Upper lobe of left lung (tissue), 6 donors: ENCODE results near the gene C3AR1. TPM values are rescaled to one million over a fixed set of nuclear protein-coding genes. Genes with fewer than 3 reads are reported as not detected.

Source experiments
- ATAC-seq, 2 donors: fragments of 200-7000 bp; cut with Tn5 transposase; one replicate each; pipeline ENCODE4 v1.9.1; 2022; ENCODE audit warnings: mild to moderate bottlenecking in 2 of 2, moderate library complexity in 2 of 2; ENCODE audit not compliant: low FRiP score in 2 of 2
- DNase-seq, 2 donors: peaks; one replicate each; pipeline ENCODE4 v3.0.0-alpha.2; 2019 to 2020
- H3K27ac ChIP-seq, 4 donors: fragments of 200-600 bp; sonication (generic); one replicate each; pipeline ENCODE4 v1.5.1; 2016 to 2019
- H3K27me3 ChIP-seq, 4 donors: fragments of 200-600 bp; sonication (generic); one replicate each; pipeline ENCODE4 v1.5.1; 2017 to 2019
- H3K36me3 ChIP-seq, 4 donors: fragments of 200-600 bp; sonication (generic); one replicate each; pipeline ENCODE4 v1.5.1; 2016 to 2019
- H3K4me1 ChIP-seq, 4 donors: fragments of 200-600 bp; sonication (generic); one replicate each; pipeline ENCODE4 v1.5.1; 2018 to 2019
- H3K4me3 ChIP-seq, 4 donors: fragments of 200-600 bp; sonication (generic); one replicate each; pipeline ENCODE4 v1.5.1; 2017 to 2019; ENCODE audit warnings: mild to moderate bottlenecking in 2 of 4, moderate library complexity in 1 of 4
- H3K9me3 ChIP-seq, 4 donors: fragments of 200-600 bp; sonication (generic); one replicate each; pipeline ENCODE4 v1.5.1; 2018 to 2019
- CTCF ChIP-seq, 6 experiments: fragments of 450-650 bp in 4 of 6; fragments of 200-600 bp in 2 of 6; sonication (generic) in 2 of 6; IDR thresholded peaks; one replicate each; pipeline ENCODE4 v1.5.1; 2016 to 2019; ENCODE audit warnings: antibody characterized with exemption in 6 of 6
- EP300 ChIP-seq, 4 donors: sonication (generic); formaldehyde crosslinking; IDR thresholded peaks; one replicate each; pipeline ENCODE4 v1.5.1; 2017; ENCODE audit warnings: antibody characterized with exemption in 4 of 4, control low read depth in 2 of 4
- POLR2A ChIP-seq, 4 donors: fragments of 450-650 bp; IDR thresholded peaks; one replicate each; pipeline ENCODE4 v1.5.1; 2016 to 2017; ENCODE audit warnings: antibody characterized with exemption in 4 of 4, mild to moderate bottlenecking in 2 of 4
- POLR2AphosphoS5 ChIP-seq, 2 donors: sonication (generic); formaldehyde crosslinking; IDR thresholded peaks; one replicate each; pipeline ENCODE4 v1.5.1; 2017; ENCODE audit warnings: antibody characterized with exemption in 2 of 2
- WGBS, 2 donors: methylation state at CpG; one replicate each; pipeline ENCODE4 v1.1.5; 2017 to 2018; 5-methylcytosine and 5-hydroxymethylcytosine counted together
- total RNA-seq, 6 donors: library from RNA; depleted of rRNA in 4 of 6; stranded (reverse); fragments of >200 nt in 4 of 6; gene quantifications; one replicate each; pipeline versions ENCODE4 v1.1.0 to v1.2.1, GENCODE V29; 2016 to 2021
- donor health status: DM: no; HTN: no; CAD: no; lungs with moderate emphysema.
- donor health status: DM: no; HTN: yes; CAD: no; lungs with severe emphysema.

Gene C3AR1
- total RNA-seq, 6 donors from 2014 or later, result 2.4 to 68.7 (median 23.5) TPM

DNA sequence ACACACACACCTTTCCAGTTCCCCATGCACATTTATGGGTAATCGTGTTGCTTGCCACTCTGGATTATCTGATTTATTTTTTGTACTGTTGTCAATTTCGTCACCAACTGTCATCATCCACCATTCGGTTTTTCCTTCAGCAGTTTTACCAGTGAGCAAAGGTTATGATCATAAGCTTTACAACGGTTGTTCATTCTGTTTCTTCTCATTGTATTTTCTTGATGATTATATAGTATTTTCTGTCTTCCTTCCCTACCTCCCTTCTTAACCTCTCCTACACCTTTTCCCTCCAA, 16.6 kb upstream of the C3AR1 start:
- Histone ChIP-seq H3K27ac (peak overlapping the region; percentile 92 to 98 (median 95)), H3K36me3 (peaks cover 0 to 9% (median 0%) of the 10 kb centered on the region in 4 donors), H3K4me1 (peaks cover 18 to 50% (median 25%) of the 10 kb centered on the region in 4 donors), H3K9me3 (no peaks in the 10 kb centered on the region), H3K4me3 (peak overlapping the region; percentile 73 to 97 (median 83)), H3K27me3 (no peaks in the 10 kb centered on the region)
- ATAC-seq, result no peak
- TF ChIP-seq POLR2AphosphoS5 (IDR thresholded peaks at IDR 0.05), result no peak
- no peak for TF ChIP-seq POLR2A (IDR thresholded peaks at IDR 0.05)
- no peak for TF ChIP-seq EP300 (IDR thresholded peaks at IDR 0.05)
- no peak for TF ChIP-seq CTCF (IDR thresholded peaks at IDR 0.05)
- 4 to 6% methylated on average over 4 of the region's 4 CpGs for WGBS, 2 donors
- DNase-seq, result no peak

- DNase-seq, result no peak
- Histone ChIP-seq H3K4me1 (peaks cover 12 to 44% (median 22%) of the 10 kb centered on the region in 4 donors), H3K4me3 (peak overlapping the region; percentile 4 to 97 (median 83)), H3K9me3 (no peaks in the 10 kb centered on the region), H3K27me3 (no peaks in the 10 kb centered on the region), H3K36me3 (peaks cover 0 to 7% (median 0%) of the 10 kb centered on the region in 4 donors), H3K27ac (peak overlapping the region; percentile 92 to 98 (median 95))
- TF ChIP-seq POLR2A (IDR thresholded peaks at IDR 0.05) (no peak), POLR2AphosphoS5 (IDR thresholded peaks at IDR 0.05) (no peak), EP300 (IDR thresholded peaks at IDR 0.05) (no peak), CTCF (IDR thresholded peaks at IDR 0.05) (no peak)
- 3 to 5% methylated on average over 15 of the region's 15 CpGs for WGBS, 2 donors
- peak in 1 of 2 donors; percentile 42 for ATAC-seq
These were observed 15.2 kb upstream of the C3AR1 start for GRCh38 chr12:8081251-8081920.

- Histone ChIP-seq H3K9me3 (no peaks in the 10 kb centered on the region), H3K36me3 (no peaks in the 10 kb centered on the region), H3K27ac (peak overlapping the region in 2 of 4 donors; percentile 22 to 97), H3K4me1 (peaks cover 12 to 34% (median 22%) of the 10 kb centered on the region in 4 donors), H3K4me3 (no peak overlapping the region), H3K27me3 (no peaks in the 10 kb centered on the region)
- TF ChIP-seq POLR2A (IDR thresholded peaks at IDR 0.05) (no peak), EP300 (IDR thresholded peaks at IDR 0.05) (no peak), CTCF (IDR thresholded peaks at IDR 0.05) (no peak), POLR2AphosphoS5 (IDR thresholded peaks at IDR 0.05) (no peak)
- no peak for DNase-seq
- ATAC-seq, result no peak
These were observed 14.0 kb upstream of the C3AR1 start for GRCh38 chr12:8080120-8080519.

DNA sequence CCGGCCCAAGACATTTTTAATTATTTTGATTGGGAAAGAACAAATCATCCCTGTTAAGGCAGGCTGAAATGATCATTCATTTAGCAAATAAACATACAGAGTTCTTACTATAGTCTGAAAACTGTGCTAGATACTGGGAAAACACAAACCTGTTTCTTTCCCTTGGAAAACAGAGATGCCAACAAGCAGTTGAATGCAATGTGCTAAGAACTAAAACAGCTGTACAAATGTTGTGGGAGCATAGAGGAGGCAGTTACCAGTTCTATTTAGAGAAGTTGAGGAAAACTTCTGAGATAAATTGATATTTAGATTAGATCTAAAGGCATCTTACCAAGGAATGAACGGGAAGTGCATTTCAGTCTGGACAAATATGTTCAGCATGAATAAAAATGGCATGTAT, 12.8 kb upstream of the C3AR1 start:
- Histone ChIP-seq H3K36me3 (no peaks in the 10 kb centered on the region), H3K4me1 (peaks cover 9 to 22% (median 15%) of the 10 kb centered on the region in 4 donors), H3K27ac (no peak overlapping the region), H3K9me3 (no peaks in the 10 kb centered on the region), H3K4me3 (no peak overlapping the region), H3K27me3 (no peaks in the 10 kb centered on the region)
- TF ChIP-seq POLR2AphosphoS5 (IDR thresholded peaks at IDR 0.05) (no peak), EP300 (IDR thresholded peaks at IDR 0.05) (no peak), CTCF (IDR thresholded peaks at IDR 0.05) (no peak), POLR2A (IDR thresholded peaks at IDR 0.05) (no peak)
- ATAC-seq, result no peak
- DNase-seq, result no peak
- WGBS, 2 donors, result 81 to 83% methylated on average over 2 of the region's 2 CpGs

GRCh38 chr12:8078398-8078797, 12.2 kb upstream of the C3AR1 start:
- H3K9me3 ChIP-seq, result no peaks in the 10 kb centered on the region
- H3K27me3 ChIP-seq, result no peaks in the 10 kb centered on the region
- no peak overlapping the region for H3K27ac ChIP-seq
- ATAC-seq (no peak), DNase-seq (no peak)
- TF ChIP-seq POLR2AphosphoS5 (IDR thresholded peaks at IDR 0.05) (no peak), POLR2A (IDR thresholded peaks at IDR 0.05) (no peak), CTCF (IDR thresholded peaks at IDR 0.05) (peak in 1 of 6 experiments; percentile 15), EP300 (IDR thresholded peaks at IDR 0.05) (no peak)
- 33 to 35% methylated on average over 4 of the region's 4 CpGs for WGBS, 2 donors
- H3K4me3 ChIP-seq, result no peak overlapping the region
- H3K4me1 ChIP-seq, result peaks cover 6 to 17% (median 10%) of the 10 kb centered on the region in 4 donors
- H3K36me3 ChIP-seq, result no peaks in the 10 kb centered on the region
